Right lobe of liver (tissue), 4 donors: ENCODE measurements around the gene RERE.

Experiments
- POLR2A ChIP-seq: fragments of 450-650 bp; IDR thresholded peaks from one replicate; pipeline ENCODE4 v1.6.1; 2017; ENCODE audit warnings: antibody characterized with exemption, mild to moderate bottlenecking
- TF ChIP-seq, protein P1 (sequence below), 4 donors: fragments of 200-600 bp in 3 of 4; fragments of 450-650 bp in 1 of 4; IDR thresholded peaks; one replicate each; pipeline versions ENCODE4 v1.5.1 to v1.8.0; 2016 to 2022; ENCODE audit warnings: antibody characterized with exemption in 4 of 4, mild to moderate bottlenecking in 2 of 4
- donor health status: DM: no; HTN: no; CAD: no.
- donor health status: DM: no; HTN: no; CAD: no.
- donor health status: DM: no; HTN: yes; CAD: no.

DNA sequence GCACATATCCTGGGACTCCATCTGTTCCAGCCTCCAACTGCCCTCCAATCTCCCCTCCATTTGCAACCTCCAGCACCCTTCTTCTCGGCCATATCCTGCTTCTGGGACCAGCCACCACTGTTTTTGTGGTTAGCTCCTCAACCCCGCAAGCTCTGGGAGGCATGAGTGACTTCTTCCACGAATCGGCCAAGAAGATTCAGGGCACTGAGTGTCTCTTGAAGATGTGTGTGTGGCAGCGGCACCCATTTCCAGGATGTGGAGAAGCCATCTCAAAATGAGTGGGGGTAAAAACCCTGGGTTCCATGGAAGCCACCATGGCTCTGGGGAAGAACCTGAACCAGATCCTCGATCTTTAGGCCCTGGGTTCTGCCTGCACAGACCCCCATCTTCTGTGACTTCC, 304.9 kb downstream of the RERE start:
- TF ChIP-seq, protein P1, sequence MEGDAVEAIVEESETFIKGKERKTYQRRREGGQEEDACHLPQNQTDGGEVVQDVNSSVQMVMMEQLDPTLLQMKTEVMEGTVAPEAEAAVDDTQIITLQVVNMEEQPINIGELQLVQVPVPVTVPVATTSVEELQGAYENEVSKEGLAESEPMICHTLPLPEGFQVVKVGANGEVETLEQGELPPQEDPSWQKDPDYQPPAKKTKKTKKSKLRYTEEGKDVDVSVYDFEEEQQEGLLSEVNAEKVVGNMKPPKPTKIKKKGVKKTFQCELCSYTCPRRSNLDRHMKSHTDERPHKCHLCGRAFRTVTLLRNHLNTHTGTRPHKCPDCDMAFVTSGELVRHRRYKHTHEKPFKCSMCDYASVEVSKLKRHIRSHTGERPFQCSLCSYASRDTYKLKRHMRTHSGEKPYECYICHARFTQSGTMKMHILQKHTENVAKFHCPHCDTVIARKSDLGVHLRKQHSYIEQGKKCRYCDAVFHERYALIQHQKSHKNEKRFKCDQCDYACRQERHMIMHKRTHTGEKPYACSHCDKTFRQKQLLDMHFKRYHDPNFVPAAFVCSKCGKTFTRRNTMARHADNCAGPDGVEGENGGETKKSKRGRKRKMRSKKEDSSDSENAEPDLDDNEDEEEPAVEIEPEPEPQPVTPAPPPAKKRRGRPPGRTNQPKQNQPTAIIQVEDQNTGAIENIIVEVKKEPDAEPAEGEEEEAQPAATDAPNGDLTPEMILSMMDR (IDR thresholded peaks at IDR 0.05): no peak
- no peak for TF ChIP-seq POLR2A
